ENCODE results near the gene JPH3. TPM values are rescaled to one million over a fixed set of nuclear protein-coding genes. Genes with fewer than 3 reads are reported as not detected.

JPH3 gene
- total RNA-seq, 1 experiment from 2014 or later, result 32.7 TPM

GRCh38 chr16:87602821-87603683 lies 744 bp downstream of the JPH3 start:
- no peak overlapping the region for H3K23ac ChIP-seq (ENCODE audit: insufficient read length, low read depth, low read length)
- H4K20me1 ChIP-seq (ENCODE audit: control insufficient read depth, insufficient read depth, insufficient read length), result no peaks in the 10 kb centered on the region
- no peak overlapping the region for H2AK5ac ChIP-seq (ENCODE audit: insufficient read length, low read length)
- Mint-ChIP-seq H3K4me3 (peak overlapping the region; percentile 90 to 98), H3K36me3 (ENCODE audit: insufficient read depth in 1 of 3, low read depth in 3 of 3) (peaks cover 3 to 15% (median 5%) of the 10 kb centered on the region in 3 experiments; a peak in 3 of 7 replicates), H3K27me3 (ENCODE audit: low read depth) (peaks cover 17% of the 10 kb centered on the region), H3K9me3 (no peaks in the 10 kb centered on the region; a peak in 1 of 5 replicates), H3K4me1 (peaks cover 22 to 25% of the 10 kb centered on the region in 2 experiments), H3K27ac (peak overlapping the region in 1 of 3 experiments; percentile 94; a peak in 1 of 7 replicates)
- no peak overlapping the region for H3K56ac ChIP-seq (ENCODE audit: insufficient read length, low read depth, low read length)
- no peak for DNase-seq
- H3T11ph ChIP-seq (ENCODE audit: low read length), result no peak overlapping the region
- no peak overlapping the region for H2BK20ac ChIP-seq (ENCODE audit: low read depth, low read length, poor library complexity, severe bottlenecking)
- no peak overlapping the region for H4K5ac ChIP-seq (ENCODE audit: insufficient read length, low read depth, low read length)
- no peak overlapping the region for H2BK15ac ChIP-seq (ENCODE audit: low read depth, low read length)
- H3K4ac ChIP-seq (ENCODE audit: low read depth, low read length), result no peak overlapping the region
- no peak overlapping the region for H4K91ac ChIP-seq (ENCODE audit: insufficient read length, low read depth, low read length)
- no peak overlapping the region for H2BK120ac ChIP-seq (ENCODE audit: low read depth, low read length, poor library complexity, severe bottlenecking)
- H3K4me2 ChIP-seq (ENCODE audit: insufficient read depth, insufficient read length, low read length), result peak overlapping the region; percentile 66
- no peak overlapping the region for H3K14ac ChIP-seq (ENCODE audit: insufficient read depth, low read length)
- whole genome bisulfite sequencing (ENCODE audit: extremely low coverage, insufficient read length, low lambda C conversion rate), result no CpG with 5 or more reads among the region's 97 CpGs
- no peak overlapping the region for H3K18ac ChIP-seq (ENCODE audit: insufficient read length, low read depth, low read length)
- H3K4me1 ChIP-seq (ENCODE audit: insufficient read depth, low read length), result 0 out of 2 replicates have a peak, but pooled peaks cover 3% of the 10 kb centered on the region
- TF ChIP-seq, protein P1, sequence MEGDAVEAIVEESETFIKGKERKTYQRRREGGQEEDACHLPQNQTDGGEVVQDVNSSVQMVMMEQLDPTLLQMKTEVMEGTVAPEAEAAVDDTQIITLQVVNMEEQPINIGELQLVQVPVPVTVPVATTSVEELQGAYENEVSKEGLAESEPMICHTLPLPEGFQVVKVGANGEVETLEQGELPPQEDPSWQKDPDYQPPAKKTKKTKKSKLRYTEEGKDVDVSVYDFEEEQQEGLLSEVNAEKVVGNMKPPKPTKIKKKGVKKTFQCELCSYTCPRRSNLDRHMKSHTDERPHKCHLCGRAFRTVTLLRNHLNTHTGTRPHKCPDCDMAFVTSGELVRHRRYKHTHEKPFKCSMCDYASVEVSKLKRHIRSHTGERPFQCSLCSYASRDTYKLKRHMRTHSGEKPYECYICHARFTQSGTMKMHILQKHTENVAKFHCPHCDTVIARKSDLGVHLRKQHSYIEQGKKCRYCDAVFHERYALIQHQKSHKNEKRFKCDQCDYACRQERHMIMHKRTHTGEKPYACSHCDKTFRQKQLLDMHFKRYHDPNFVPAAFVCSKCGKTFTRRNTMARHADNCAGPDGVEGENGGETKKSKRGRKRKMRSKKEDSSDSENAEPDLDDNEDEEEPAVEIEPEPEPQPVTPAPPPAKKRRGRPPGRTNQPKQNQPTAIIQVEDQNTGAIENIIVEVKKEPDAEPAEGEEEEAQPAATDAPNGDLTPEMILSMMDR (conservative IDR thresholded peaks at IDR 0.05), result no peak
- no peaks in the 10 kb centered on the region for H3K27me3 ChIP-seq (ENCODE audit: insufficient read depth, low read length)
- H4K8ac ChIP-seq (replicated peaks; ENCODE audit: insufficient read length, low read depth, low read length), result no peak overlapping the region
- H3K23me2 ChIP-seq (ENCODE audit: insufficient read length, low read depth, low read length, poor library complexity, severe bottlenecking), result peaks cover 18% of the 10 kb centered on the region
- no peak overlapping the region for H2BK12ac ChIP-seq (ENCODE audit: insufficient read length, low read depth, low read length)
- no peak overlapping the region for H2AFZ ChIP-seq (ENCODE audit: low read length)
- no peaks in the 10 kb centered on the region for H3K9me3 ChIP-seq (ENCODE audit: control insufficient read depth, low read depth, low read length)
- no peaks in the 10 kb centered on the region; the same call in 1 of the 2 replicates for H3K79me2 ChIP-seq (ENCODE audit: insufficient read depth, low read length)
- H3K79me1 ChIP-seq (ENCODE audit: insufficient read depth, low read depth, low read length, poor library complexity, severe bottlenecking), result peaks cover 4% of the 10 kb centered on the region
- no peak overlapping the region for H3K27ac ChIP-seq (ENCODE audit: insufficient read length, low read depth, low read length)
- H3K9ac ChIP-seq (ENCODE audit: extremely low read depth, insufficient read length, low read length), result peak overlapping the region; percentile 58
- H2BK5ac ChIP-seq (ENCODE audit: insufficient read length, low read length), result no peak overlapping the region

Measured in H9 (cell line).